C4-2B (cell line): ENCODE data around the gene JAKMIP3.

Experiments used
- H3K27ac ChIP-seq: fragments of 450-650 bp; 2 replicates; pipeline ENCODE4 v1.5.1; 2017
- CTCF ChIP-seq: fragments of 450-650 bp; conservative IDR thresholded peaks from 2 replicates; pipeline ENCODE4 v1.5.1; 2017; ENCODE audit warnings: mild to moderate bottlenecking
- ZFX ChIP-seq: fragments of 450-650 bp; IDR thresholded peaks from 2 replicates; pipeline ENCODE4 v1.6.1; 2017

The JAKMIP3 gene

GRCh38 chr10:132110111-132110521 is 44.4 kb downstream of the JAKMIP3 start:
- no peak overlapping the region for H3K27ac ChIP-seq
- TF ChIP-seq ZFX (no peak), CTCF (no peak)

DNA sequence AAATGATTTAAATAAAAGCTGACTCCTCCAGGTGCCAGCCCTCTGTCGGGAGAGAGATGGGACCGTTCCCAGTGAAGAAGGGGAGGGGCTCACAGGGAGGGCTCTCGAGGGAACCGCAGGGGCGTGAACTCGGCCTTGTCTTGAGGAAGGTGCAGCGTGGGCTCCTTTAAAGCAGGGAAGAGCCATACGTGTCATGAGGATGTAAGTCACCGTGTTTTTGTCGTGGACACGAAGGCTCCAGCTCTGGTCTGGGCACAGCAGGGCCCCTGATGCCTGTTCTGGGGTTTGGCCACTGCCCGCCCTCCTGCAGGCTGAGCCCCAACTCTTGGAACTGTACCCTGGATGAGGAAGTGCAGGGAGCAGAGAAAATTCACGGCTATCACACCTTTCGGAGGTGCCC is 45.0 kb downstream of the JAKMIP3 start:
- TF ChIP-seq CTCF (no peak), ZFX (no peak)
- H3K27ac ChIP-seq = no peak overlapping the region

DNA sequence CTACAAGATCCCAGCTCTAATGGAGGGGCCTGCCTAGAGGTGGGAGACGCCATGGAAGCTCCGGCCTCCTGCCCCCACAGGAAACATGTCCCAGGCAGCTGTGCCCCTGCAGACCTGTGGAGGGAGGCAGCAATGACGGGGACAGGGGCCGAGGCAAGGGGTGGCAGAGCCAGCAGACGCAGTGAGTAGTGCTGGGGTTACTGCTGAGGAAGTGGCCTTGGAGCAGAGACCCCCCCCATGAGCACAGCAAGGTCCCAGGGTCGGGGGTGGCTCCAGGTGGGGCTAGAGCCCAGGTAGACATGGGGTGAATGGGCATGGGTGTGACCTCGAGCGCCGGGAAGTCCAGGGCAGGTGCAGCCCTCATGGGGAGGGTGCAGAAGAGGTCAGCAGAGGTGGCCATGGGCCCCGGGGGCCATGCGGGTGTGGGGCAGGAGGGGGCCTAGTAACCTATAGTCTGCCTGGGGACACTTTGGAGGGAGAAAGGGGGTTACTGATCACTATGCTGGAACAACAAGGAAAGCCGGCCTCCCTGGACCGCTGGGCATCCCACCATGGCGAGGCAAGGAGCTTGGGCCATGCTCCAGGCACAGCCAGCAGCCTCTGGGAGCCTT is 45.5 kb downstream of the JAKMIP3 start:
- TF ChIP-seq CTCF (no peak), ZFX (no peak)
- H3K27ac ChIP-seq = no peak overlapping the region

DNA sequence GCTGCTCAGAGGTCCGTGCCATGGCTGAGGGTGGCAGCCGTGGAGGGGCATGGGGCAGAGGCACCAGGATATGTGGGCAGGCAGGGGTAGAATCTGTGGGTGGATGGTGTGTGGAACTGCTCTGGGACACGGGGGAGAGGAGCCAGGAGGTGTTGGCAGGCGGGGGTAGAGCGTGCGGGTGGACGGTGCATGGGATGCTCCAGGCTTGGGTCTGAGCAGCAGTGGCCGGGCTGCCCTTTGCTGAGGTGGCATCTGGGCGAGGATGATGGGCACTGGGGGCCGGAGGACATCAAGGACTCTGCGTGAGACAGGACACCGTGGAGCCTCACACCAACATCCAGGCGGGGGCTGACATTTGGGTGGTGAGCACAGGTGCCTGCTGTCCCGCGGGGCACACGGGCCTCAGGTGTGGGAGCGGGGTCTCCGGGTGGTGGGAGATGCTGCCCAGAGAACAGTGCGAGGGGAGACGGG is 46.2 kb downstream of the JAKMIP3 start:
- TF ChIP-seq CTCF (no peak), ZFX (no peak)
- no peak overlapping the region for H3K27ac ChIP-seq

DNA sequence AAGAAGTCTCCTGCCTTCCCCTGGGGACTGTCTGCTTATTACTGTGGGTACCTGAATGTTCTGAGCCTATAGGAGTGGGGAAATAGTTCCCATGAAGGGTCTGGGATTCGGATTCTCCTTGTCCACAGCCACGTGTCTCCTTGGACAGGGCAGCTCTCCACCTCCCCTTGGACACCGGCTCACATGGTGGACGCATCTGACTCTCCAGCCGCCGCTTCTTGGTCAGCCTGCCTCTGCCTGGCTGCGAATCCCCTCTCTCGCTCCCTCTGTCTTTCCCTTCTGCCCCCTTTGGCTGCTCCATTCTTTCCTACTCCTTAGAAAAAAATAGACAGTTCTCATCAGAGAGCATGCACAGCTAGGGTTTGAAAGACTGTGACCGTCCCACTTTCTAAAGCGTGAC is 46.9 kb downstream of the JAKMIP3 start:
- no peak overlapping the region for H3K27ac ChIP-seq
- TF ChIP-seq ZFX (no peak), CTCF (no peak)

DNA sequence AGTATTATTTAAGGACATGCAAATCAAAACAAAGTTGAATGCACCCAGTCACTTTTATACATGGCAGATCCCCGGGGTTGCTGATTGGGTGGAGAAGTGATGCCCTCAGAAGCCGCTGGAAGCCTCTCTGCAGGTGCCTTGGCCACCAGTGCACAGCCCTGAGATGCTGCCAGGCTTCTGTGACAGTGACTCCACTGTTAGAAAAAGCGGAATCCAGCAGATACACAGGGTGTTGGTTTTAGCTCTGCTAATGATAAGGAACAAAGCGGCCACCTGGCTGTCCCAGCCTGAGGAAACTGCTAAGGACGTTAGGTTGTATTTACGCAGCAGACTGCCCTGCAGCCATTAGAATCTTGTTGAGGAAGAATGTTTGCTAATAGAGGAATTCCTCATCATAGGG is 47.5 kb downstream of the JAKMIP3 start:
- TF ChIP-seq CTCF (no peak), ZFX (no peak)
- H3K27ac ChIP-seq = no peak overlapping the region

DNA sequence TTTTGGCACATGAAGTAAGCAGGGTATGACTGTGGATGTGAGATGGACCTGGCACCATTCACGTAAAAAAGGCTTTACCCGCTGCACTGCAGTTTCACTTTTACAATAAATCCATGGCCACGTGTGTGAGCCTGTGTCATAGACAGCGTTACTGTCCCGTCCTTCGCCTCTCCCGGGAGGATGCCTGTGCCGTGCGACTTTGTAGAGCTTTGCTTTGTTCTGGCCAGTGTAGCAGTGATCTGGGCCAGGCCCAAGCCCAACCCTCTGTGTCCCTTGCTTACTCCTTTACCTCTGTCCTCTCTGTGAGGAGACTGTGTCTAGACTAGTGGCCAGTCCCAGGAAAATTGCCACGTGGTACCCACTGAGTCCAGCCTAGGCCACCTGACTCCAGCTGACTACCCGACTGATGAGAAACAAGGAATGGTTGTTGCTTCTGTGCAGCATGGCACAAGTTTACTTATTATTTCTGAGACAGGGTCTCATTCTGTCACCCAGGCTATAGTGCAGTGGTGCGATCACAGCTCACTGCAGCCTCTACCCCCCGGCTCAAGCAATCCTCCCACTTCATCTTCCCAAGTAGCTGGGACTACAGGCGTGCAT is 48.1 kb downstream of the JAKMIP3 start:
- no peak for TF ChIP-seq CTCF
- TF ChIP-seq ZFX = no peak
- no peak overlapping the region for H3K27ac ChIP-seq
